NCI-H2196 treated with DMSO at 0.1 percent for 48 hours (cell line): ENCODE measurements around the gene MMP28.

Source experiments
- DNase-seq: peaks from one replicate; lab custom pipeline; 2025; ENCODE audit not compliant: unreplicated experiment; lab: John Stamatoyannopoulos, UW

MMP28 gene

DNA sequence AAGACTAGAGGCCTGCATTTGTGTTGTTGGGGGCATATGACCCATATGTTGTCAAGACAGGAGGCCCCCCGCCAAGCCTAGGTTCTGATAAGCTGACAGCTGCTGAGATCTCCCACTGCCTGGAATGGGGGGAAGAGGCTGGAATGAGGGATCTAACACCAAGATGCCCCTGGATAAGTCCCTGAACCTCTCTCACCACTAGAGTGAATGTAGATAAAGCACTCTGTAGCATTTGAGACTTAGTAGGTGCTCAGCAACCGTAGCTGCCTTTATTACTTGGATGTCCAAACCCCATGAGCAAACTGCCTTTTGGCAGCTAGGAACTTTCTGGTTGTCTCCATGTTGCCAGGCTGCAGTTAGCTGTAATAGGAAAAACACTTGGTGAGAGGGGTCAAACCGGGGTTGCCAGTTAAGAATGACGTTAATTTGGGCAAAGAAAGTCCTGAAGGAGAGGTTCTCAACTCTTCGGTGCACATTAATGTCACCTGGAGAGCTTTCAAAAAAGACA, 68.4 kb downstream of the MMP28 start:
- no peak for DNase-seq

DNA sequence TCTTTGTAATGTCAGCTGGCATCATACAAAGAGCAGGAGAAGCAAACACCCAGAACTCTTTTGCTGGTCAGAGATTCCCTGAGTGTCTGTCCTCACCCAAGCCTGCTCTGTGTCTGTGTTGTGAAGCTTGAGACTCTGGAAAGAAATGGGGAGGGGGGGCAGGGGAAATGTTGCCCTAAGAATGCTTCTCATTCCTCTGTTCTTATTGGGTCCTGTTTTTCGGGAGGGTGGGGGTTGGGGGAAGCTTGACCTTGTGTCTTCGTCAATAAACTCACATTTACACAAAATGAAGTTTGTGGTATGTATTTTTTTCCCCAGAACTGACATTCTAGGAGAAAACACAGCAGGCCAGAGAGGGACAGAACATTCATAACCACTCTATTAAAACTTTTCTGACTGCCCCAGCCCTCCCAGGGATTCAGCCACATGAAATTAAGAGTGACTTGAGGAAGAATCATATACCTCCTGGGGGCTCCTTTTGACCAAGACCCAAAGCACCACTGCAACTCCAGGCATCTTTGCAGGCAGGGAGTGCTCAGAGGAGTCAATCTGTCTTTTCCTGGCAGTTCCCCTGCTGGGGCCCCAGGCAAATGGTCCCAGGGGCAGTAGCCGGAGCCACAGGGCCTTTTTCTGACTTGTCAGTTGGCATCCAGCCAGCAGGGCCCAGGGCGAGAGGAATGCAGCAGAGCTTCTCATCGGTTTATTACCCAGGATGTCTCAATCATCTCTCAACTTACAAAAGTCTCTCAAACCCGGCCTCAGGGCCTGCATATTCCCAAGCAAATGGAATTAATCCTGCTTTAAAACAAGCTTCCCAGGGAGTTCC, 69.1 kb downstream of the MMP28 start:
- no peak for DNase-seq

DNA sequence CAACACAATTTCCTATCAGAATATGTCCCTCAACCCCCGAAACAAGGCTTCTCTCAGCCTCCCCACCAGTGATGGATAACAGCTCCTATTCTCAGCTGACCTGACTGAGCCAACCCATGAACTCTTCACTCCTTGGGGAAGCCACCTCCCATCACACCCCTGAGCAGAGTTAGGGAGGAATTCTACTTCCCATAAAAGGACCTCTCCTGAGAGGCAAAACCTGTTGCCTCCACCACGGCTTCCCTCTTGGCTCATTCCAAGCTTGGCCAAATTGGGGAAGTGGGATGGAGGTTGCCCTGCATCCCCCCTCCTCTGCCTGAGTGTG, 69.7 kb downstream of the MMP28 start:
- no peak for DNase-seq

DNA sequence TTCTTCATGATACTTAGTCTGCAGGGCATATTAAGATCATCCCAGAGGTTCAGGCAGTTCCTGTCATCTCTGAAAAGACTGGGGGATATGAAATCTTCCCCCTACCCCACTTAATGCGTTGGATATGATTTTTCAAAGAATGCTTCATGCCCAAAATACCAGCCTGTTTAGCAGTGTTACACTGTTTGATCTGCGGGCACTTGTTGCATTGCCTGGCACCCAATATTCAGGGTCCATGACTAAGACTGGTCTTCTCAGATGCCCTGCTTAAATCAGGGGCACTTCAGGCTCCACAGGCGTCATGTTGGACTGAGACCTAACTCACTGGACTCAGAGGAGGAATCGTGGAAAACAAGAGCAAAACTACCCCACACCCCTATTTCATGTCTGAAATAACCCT, 70.4 kb downstream of the MMP28 start:
- DNase-seq = no peak

DNA sequence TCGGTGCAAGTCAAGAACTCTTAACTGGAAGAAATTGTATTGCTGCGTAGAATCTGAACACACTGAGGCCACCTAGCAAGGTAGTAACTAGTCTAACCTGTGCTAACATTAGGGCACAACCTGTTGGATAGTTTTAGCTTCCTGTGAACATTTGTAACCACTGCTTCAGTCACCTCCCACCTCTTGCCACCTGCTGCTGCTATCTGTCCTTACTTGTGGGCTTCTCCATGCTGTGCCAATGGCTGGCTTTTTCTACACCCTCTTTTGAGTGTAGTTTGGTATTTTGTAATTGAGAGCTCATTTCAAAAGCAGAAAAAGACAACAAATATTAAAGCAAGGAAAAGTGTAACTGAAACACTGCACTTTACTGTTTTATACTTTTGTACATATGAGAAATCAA, 71.7 kb downstream of the MMP28 start:
- DNase-seq = no peak

DNA sequence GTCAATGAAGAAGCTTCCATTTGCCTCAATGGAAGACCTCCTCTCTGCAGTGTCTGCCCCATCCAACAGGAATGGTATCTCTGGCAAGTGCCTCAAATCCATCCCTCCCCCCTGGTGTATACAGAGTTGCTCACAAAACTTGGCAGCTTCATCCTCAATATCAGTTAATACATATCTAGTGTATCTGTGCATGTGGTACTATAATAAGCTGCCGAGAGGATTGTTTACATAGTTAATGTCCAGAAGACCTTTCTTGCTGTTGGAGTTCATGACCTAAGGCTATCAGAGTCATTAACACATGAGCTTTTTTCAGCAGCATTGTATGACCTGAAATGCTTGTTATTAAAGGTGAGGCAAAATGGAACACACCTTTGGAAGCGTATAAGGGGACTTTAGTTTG, 78.0 kb downstream of the MMP28 start:
- DNase-seq = no peak

DNA sequence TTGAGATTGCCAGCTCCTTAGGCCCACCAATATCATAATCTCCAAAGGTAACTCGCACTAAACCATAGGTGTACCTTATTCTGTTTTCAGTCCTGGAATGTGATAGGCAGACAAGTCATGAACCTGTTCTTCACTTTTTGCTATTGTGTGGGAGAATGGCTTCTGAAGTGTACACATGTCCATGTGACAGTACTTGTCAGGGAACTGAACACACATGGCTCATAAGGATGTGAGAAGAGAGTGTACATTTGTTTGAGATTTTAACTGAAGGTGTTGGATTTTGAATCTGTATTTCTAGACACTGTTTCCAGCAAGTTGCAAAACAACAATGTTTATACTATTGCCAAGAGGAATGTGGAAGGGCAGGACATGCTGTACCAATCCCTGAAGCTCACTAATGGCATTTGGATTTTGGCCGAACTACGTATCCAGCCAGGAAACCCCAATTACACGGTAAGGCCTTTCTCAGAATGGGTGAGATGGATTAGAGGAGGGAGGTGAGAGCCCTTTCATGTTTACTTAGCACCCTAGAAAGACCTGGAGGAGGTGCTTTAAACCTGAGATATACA, 78.5 kb downstream of the MMP28 start:
- DNase-seq = no peak

DNA sequence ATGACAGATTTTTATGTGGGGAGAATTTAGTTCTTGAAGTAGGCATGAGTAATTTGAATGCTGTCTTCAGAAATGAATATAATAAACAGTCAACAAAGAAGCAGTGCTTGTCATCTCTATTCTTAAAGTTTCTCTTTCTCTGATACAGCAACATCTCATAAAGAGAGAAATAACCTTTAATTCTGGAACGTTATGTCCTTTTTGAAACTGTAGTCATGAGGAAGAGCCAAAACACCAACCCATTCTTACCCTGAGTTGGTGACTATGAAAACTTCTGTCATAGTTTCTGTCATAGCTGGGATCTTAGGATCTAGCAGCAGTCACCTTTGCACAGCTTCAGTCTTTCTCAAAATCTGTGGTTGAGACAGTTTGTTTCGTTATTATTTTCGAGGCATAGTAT, 79.3 kb downstream of the MMP28 start:
- no peak for DNase-seq
